GM12875 (cell line): ENCODE measurements around the gene IGSF21.

Experiments used
- H3K4me3 ChIP-seq: one replicate; pipeline ENCODE4 v1.5.1; 2011; ENCODE audit warnings: low read depth, low read length, control low read depth
- TF ChIP-seq, protein P1 (sequence below): IDR thresholded peaks from 2 replicates; pipeline ENCODE4 v1.5.1; 2011; ENCODE audit warnings: low read depth, mild to moderate bottlenecking, control low read depth, inconsistent platforms, low read length, moderate library complexity, borderline replicate concordance; ENCODE audit not compliant: insufficient read depth

IGSF21 gene

DNA sequence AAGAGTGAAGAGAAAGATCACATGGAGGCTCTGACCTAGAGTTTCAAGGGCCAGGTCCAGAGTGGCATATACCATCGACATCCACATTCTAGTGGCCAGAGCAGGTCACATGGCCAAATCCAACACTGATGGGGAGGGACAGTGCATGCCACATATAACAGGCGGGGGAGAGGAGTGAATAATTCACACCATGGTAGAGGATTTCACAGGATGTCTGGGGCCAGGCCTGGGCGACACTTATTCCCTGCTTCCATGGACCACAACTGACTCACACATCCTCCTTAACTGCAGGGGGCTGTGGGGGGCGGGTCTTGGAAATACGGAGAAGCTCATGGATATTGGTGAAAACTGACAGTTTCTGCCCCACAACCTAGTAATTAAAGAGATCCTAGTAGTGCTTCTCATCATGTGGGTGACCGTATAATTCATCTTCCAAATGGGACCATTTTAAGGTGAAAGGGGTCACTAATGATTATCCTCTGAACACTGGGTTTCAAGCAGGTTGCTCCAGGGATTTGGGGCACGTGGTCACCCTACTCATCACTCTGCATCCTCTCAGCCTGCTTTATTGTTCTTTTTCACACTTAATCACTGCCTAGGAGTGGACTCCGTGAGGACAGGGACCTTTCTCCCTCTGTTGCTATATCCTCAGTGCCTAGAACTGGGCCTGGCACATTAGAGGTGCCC is 44.0 kb downstream of the IGSF21 start:
- TF ChIP-seq, protein P1, sequence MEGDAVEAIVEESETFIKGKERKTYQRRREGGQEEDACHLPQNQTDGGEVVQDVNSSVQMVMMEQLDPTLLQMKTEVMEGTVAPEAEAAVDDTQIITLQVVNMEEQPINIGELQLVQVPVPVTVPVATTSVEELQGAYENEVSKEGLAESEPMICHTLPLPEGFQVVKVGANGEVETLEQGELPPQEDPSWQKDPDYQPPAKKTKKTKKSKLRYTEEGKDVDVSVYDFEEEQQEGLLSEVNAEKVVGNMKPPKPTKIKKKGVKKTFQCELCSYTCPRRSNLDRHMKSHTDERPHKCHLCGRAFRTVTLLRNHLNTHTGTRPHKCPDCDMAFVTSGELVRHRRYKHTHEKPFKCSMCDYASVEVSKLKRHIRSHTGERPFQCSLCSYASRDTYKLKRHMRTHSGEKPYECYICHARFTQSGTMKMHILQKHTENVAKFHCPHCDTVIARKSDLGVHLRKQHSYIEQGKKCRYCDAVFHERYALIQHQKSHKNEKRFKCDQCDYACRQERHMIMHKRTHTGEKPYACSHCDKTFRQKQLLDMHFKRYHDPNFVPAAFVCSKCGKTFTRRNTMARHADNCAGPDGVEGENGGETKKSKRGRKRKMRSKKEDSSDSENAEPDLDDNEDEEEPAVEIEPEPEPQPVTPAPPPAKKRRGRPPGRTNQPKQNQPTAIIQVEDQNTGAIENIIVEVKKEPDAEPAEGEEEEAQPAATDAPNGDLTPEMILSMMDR = no peak
- H3K4me3 ChIP-seq = no peak overlapping the region

DNA sequence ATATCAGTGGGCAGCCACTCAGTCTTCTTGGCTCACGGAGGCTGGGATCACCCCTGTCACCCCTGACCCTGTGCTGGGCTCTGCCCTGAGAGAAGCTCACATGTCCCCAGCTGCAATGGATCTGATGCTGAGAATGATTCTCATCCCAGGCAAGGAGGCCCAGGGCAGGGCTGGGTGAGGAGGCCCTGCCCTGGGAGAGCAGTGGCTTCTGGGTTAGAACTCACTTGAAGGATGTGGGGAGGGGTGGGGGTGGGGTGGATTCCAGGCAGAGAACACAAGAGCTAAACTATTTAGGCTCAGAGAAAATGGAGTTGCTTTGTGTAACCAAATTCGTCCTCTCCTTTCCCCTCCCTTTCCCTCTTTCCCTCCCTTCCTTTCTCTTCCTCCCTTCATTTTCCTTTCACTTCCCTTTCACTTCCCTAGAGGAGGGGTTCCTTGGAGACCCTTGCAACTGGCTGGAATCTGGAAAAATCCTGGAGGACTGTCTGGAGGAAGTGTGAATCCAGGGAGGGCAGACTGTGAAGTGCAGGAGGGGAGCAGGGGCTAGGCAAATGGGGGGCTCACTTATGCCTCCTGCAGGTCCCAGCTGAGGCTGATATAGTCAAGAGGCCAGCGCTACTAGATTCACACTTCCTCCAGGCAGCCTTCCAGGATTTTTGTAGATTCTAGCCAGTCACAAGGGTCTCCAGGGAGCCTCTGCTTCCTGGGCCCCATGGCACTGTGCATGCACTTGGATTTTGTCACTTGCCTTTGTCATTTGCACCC is 47.0 kb downstream of the IGSF21 start:
- TF ChIP-seq, protein P1 = no peak
- no peak overlapping the region for H3K4me3 ChIP-seq

DNA sequence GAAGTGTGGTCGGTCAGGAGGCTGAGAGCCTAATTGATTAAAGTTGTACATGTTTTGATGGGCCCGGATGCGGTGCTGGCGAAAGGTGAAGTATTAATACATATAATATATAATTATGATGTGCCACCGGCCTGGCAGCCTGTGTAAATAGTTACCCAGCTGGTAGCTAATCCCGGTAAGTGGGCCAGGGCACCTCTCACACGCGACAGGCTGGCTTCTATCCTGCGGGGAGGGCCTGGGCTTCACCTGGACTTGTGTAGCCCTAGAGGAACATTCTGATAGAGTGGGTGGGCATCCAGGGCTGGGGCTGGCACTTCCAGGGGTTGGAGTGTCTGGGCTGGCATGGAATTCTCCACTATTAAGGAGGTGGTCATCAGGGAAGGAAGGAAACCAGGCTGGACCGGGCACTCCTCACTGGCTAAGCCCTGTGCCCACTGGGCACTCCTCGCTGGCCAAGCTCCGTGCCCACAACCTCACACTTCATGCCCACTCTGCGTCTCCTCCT is 48.3 kb downstream of the IGSF21 start:
- no peak overlapping the region for H3K4me3 ChIP-seq
- TF ChIP-seq, protein P1 = no peak

DNA sequence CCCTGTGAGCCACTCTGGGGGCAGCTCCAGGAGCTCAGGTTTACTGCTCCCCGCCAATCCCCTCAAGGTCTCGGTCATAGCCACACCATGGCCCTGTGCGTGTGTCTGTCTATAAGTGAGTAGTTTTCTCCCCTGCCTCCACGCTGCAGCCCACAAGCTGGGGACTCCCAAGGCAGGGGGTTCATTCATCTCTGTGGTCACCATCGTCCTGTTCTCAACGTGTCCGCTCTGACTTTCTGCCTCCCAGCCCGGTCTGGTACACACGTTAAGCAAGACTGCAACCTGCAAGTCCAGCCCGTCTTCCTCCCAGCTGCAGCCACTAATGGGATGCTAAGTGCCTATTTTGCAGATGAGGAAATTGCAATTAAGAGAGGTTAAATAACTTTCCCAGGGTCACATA is 49.8 kb downstream of the IGSF21 start:
- H3K4me3 ChIP-seq = no peak overlapping the region
- TF ChIP-seq, protein P1 = no peak

DNA sequence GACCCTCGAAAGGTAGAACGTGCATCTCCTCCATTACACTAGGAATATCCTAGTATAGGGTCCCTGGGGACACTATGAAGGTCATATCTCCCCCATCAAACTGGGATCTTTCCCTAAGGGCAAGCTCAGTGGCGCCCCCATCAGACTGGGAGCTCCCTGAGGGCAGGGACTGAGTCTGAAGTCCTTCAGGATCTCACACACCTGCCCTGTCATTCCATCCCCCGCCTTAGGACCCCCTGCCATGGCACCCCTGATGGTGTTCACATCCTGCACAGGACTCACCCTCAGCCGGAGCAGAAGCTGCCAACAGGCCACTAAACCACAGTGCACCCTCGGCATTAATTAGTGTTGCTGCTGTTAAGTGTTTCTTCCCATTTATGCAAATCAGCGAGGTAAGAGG is 50.4 kb downstream of the IGSF21 start:
- no peak overlapping the region for H3K4me3 ChIP-seq
- TF ChIP-seq, protein P1 = no peak

DNA sequence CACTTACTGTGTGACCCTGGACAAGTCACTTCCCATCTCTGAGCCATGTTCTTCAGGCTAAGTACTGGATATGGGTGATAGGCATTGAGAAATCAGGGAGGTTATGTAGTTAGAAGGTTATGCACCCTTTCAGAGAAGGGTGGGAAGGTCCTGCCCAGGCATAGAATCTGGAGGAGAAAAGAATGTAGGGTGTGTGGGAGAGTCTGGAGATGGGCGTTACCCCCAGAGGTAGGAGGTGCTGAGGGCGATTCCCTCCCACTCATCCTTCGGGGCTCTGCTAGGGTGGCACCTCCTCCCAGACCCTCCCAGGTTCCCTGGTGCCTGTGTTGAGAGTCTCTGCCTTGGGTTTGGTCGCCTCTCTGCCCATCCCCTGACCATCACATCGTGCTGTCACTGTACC is 51.1 kb downstream of the IGSF21 start:
- TF ChIP-seq, protein P1 = no peak
- no peak overlapping the region for H3K4me3 ChIP-seq
